Lower leg skin (tissue), 3 donors: Measurements from ENCODE around the gene BDH1.

Experiments used
- POLR2A ChIP-seq, 2 donors: fragments of 450-650 bp; IDR thresholded peaks; one replicate each; pipeline ENCODE4 v1.6.1; 2016 to 2017; ENCODE audit warnings: antibody characterized with exemption in 2 of 2, mild to moderate bottlenecking in 1 of 2, moderate library complexity in 1 of 2
- TF ChIP-seq, protein P1 (sequence below), 3 donors: fragments of 450-650 bp; IDR thresholded peaks; one replicate each; pipeline ENCODE4 v1.5.1; 2016; ENCODE audit warnings: antibody characterized with exemption in 3 of 3, mild to moderate bottlenecking in 3 of 3, moderate library complexity in 2 of 3

GRCh38 chr3:197562398-197563251 lies 6.9 kb upstream of the BDH1 start:
- no peak for TF ChIP-seq POLR2A (IDR thresholded peaks at IDR 0.05)
- TF ChIP-seq, protein P1, sequence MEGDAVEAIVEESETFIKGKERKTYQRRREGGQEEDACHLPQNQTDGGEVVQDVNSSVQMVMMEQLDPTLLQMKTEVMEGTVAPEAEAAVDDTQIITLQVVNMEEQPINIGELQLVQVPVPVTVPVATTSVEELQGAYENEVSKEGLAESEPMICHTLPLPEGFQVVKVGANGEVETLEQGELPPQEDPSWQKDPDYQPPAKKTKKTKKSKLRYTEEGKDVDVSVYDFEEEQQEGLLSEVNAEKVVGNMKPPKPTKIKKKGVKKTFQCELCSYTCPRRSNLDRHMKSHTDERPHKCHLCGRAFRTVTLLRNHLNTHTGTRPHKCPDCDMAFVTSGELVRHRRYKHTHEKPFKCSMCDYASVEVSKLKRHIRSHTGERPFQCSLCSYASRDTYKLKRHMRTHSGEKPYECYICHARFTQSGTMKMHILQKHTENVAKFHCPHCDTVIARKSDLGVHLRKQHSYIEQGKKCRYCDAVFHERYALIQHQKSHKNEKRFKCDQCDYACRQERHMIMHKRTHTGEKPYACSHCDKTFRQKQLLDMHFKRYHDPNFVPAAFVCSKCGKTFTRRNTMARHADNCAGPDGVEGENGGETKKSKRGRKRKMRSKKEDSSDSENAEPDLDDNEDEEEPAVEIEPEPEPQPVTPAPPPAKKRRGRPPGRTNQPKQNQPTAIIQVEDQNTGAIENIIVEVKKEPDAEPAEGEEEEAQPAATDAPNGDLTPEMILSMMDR (IDR thresholded peaks at IDR 0.05), result no peak
